ENCODE measurements around the gene ZFHX2.

Gene ZFHX2

DNA sequence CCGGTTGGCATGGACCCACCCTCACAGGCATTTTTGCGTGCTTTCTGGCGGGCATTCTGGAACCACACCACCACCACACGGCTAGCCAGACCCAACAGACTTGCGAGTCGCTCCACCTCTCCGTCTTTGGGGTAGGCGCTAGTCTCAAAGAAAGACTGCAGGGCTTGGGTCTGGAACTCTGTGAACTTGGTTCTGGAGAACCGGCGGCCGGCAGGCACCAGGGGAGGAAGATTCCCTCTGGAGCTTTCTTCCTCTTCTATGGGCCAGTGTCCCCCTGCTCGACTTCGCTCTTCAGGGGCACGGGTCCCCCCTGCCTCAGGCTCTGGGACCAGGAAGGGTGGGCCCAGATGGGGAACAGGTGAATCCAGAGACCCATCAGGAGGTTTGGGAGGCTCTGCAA lies 26.6 kb downstream of the ZFHX2 start:
- peaks cover 21% of the 10 kb centered on the region for H3K4me1 ChIP-seq (ENCODE audit: control insufficient read depth, insufficient read depth, low read length)
- no peak overlapping the region for H3K4me3 ChIP-seq (ENCODE audit: low read depth, low read length)
- no peaks in the 10 kb centered on the region for H3K27me3 ChIP-seq (ENCODE audit: control insufficient read depth, insufficient read depth, low read length)
- no peaks in the 10 kb centered on the region for H3K9me3 ChIP-seq (ENCODE audit: control insufficient read depth, insufficient read depth, low read depth, low read length)
- no peak overlapping the region for H3K9ac ChIP-seq (ENCODE audit: low read length)
- H3K36me3 ChIP-seq (ENCODE audit: control insufficient read depth, insufficient read depth, low read length) = peaks cover 40% of the 10 kb centered on the region
- no peak overlapping the region for H3K27ac ChIP-seq (ENCODE audit: low read depth, low read length)

DNA sequence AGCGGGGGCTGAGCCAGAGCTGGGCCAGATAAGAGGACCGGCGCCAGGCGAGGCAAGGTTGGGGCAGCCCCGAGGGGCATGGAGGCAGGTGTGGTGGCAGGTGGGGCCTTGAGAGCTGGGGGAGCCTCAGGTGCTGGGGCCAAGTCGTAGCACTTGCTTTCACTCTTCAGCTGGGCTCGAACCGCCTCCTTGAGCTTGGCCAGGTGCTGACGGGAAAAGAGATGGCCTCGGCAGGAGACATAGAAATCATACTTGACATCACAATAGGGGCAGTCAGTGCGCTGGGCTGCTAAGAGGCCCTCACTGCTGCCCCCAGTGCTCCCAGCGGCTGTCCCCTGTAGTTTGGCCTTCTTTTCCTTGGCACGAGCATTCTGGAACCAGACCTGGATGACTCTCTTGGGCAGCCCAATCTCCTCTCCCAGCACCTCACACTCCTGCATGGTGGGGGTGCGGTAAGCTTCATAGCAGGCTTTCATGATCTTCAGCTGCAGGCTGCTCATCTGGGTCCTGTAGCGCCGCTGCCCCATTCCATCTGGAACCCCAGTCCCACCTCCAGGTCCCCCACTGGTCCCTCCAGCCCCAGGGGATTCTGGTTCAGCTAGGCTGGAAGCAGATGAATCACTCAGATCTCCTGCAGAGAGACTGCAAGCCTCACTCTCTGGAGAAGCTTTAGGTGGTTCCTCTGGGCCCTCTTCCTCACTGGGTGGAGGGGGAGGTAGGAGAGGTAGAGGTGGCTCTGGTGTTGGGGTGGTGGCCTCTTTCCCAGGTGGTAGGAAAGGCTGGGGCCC lies 28.1 kb downstream of the ZFHX2 start:
- H3K9ac ChIP-seq (ENCODE audit: low read length) = no peak overlapping the region
- no peaks in the 10 kb centered on the region for H3K27me3 ChIP-seq (ENCODE audit: control insufficient read depth, insufficient read depth, low read length)
- H3K9me3 ChIP-seq (ENCODE audit: control insufficient read depth, insufficient read depth, low read depth, low read length) = no peaks in the 10 kb centered on the region
- H3K36me3 ChIP-seq (ENCODE audit: control insufficient read depth, insufficient read depth, low read length) = peaks cover 29% of the 10 kb centered on the region
- no peak overlapping the region for H3K27ac ChIP-seq (ENCODE audit: low read depth, low read length)
- H3K4me3 ChIP-seq (ENCODE audit: low read depth, low read length) = no peak overlapping the region
- peaks cover 28% of the 10 kb centered on the region for H3K4me1 ChIP-seq (ENCODE audit: control insufficient read depth, insufficient read depth, low read length)

DNA sequence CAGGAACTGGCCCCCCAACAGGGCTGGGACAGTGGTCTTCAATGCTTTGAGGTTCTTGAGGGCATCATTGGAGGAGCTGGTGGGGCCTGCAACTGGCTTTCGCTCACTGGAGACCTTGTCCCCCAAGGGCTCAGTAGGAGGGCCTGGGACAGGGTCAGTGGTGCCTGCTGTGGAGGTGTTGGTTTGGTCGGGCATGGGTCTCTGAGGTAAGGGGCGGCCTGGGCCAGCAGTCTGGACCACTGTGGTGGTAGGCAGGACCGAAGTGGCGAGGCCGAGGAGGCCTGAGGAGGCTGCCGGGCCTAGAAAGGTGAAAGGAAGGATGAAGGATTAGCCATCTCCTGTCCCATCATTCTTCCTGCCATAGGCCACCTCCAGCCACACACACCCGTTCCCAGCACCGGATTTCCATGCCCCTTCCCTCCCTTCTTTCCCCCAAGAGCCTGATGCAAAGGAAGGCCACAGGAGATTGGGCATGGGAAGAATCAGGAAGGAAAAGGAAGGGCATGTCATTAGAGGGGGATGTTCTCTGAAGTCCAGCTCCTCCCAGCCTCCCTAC lies 28.8 kb downstream of the ZFHX2 start:
- H3K27me3 ChIP-seq (ENCODE audit: control insufficient read depth, insufficient read depth, low read length) = no peaks in the 10 kb centered on the region
- H3K36me3 ChIP-seq (ENCODE audit: control insufficient read depth, insufficient read depth, low read length) = peaks cover 29% of the 10 kb centered on the region
- H3K9me3 ChIP-seq (ENCODE audit: control insufficient read depth, insufficient read depth, low read depth, low read length) = no peaks in the 10 kb centered on the region
- H3K4me1 ChIP-seq (ENCODE audit: control insufficient read depth, insufficient read depth, low read length) = peaks cover 26% of the 10 kb centered on the region
- no peak overlapping the region for H3K9ac ChIP-seq (ENCODE audit: low read length)
- H3K4me3 ChIP-seq (ENCODE audit: low read depth, low read length) = no peak overlapping the region
- H3K27ac ChIP-seq (ENCODE audit: low read depth, low read length) = no peak overlapping the region

DNA sequence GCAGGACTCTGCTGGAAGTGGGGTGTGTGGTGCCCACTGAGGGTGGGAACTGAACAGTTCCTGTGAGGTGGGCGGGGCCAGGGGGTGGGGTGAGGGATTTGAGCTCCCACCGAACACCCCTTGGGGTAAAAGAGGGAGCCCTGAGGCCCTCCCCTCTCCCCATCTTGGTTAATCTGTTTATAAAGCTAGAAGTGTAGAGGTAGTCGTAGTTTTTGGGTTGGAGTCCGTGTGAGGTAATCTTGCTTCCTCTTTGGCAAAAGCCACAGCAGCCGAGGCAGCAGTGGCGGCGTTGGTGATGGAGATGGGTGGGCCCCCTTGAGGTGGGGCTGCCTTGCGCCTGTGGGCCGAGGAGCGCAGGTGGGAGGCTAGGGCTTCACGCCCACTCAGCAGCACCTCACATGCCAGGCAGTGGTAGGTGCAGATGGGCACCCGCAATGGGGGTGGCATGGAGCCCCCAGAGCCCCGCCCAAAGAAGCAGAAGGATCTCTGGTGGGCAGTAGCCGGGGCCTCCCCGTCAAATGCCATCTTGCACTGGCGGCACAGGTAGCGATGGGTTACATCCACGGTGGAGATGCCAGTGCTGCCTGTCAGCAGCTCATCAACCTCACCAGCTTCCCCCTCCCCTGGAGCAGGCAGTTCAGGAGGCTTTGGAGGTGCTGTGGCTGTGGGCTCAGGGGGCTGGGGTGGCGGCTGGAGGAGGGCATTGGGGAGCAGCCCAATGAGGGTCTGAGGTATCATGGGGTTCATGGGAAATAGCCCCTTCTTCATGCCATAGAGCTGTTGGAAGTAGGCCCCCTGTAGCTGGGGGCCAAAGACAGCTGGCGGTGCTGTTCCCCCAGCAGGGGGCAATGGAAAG lies 29.6 kb downstream of the ZFHX2 start:
- peaks cover 22% of the 10 kb centered on the region; the same call in 1 of the 2 replicates for H3K36me3 ChIP-seq (ENCODE audit: control insufficient read depth, insufficient read depth, low read length)
- no peak overlapping the region for H3K27ac ChIP-seq (ENCODE audit: low read depth, low read length)
- no peak overlapping the region for H3K4me3 ChIP-seq (ENCODE audit: low read depth, low read length)
- H3K9ac ChIP-seq (ENCODE audit: low read length) = no peak overlapping the region
- H3K9me3 ChIP-seq (ENCODE audit: control insufficient read depth, insufficient read depth, low read depth, low read length) = no peaks in the 10 kb centered on the region
- no peaks in the 10 kb centered on the region for H3K27me3 ChIP-seq (ENCODE audit: control insufficient read depth, insufficient read depth, low read length)
- H3K4me1 ChIP-seq (ENCODE audit: control insufficient read depth, insufficient read depth, low read length) = peaks cover 26% of the 10 kb centered on the region

DNA sequence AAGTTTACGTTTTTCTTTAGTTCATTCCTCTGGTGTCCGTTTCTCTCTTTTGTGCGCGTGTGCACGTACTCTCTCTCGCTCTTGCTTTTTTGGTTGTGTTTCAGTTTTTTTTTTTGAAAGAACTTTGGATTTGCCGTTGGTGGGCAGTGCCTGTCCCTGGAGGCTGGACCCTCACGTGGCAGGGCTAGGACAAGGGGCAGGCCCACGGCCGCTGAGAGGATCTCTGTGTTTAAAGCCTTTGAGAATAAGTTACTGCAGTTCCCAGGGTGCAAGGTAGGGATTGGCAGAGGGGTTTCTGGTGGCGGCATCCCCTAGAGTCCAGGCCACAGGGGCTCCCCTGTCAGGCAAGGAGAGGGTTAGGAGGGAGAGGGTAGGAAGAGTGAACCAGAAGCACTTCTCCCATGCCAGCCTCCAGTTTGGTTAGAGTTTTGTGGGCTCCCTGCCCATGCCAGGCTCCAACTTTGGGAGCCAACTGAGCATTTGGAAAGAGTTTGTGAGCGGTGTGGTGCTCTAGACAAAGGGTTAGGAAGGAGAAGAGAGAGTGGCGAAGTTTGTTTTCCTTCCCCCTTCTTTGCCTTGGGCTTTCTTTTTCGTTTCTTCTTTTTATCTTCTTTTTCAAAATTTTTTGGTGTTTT lies 30.5 kb downstream of the ZFHX2 start:
- peaks cover 12% of the 10 kb centered on the region; the same call in 1 of the 2 replicates for H3K36me3 ChIP-seq (ENCODE audit: control insufficient read depth, insufficient read depth, low read length)
- no peak overlapping the region for H3K4me3 ChIP-seq (ENCODE audit: low read depth, low read length)
- H3K9ac ChIP-seq (ENCODE audit: low read length) = no peak overlapping the region
- H3K27me3 ChIP-seq (ENCODE audit: control insufficient read depth, insufficient read depth, low read length) = no peaks in the 10 kb centered on the region
- no peaks in the 10 kb centered on the region for H3K9me3 ChIP-seq (ENCODE audit: control insufficient read depth, insufficient read depth, low read depth, low read length)
- no peak overlapping the region for H3K27ac ChIP-seq (ENCODE audit: low read depth, low read length)
- peaks cover 26% of the 10 kb centered on the region for H3K4me1 ChIP-seq (ENCODE audit: control insufficient read depth, insufficient read depth, low read length)

DNA sequence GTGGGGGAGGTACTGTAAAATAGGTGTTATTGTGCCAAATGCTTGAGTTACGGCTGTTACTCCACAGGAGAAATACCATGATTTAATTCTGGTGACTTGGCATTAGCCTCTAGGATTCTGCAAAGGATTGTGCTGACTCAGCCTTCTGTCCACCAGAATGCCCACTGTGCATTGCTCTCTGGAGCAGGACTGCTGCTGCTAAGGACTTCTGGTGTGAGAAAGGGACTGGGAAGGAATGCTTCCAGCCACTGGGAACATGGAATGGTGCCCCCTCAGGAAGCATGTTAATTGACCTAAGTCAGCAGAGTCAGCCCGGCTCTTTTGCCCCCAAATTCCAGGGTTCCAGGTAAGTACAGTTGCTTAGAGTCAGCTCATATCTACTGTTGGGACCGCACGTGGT lies 32.9 kb downstream of the ZFHX2 start:
- Histone ChIP-seq H3K9me3 (ENCODE audit: control insufficient read depth, insufficient read depth, low read depth, low read length) (no peaks in the 10 kb centered on the region), H3K4me1 (ENCODE audit: control insufficient read depth, insufficient read depth, low read length) (peaks cover 21% of the 10 kb centered on the region), H3K36me3 (ENCODE audit: control insufficient read depth, insufficient read depth, low read length) (0 out of 2 replicates have a peak, but pooled peaks cover 3% of the 10 kb centered on the region), H3K9ac (ENCODE audit: low read length) (no peak overlapping the region), H3K4me3 (ENCODE audit: low read depth, low read length) (no peak overlapping the region), H3K27ac (ENCODE audit: low read depth, low read length) (no peak overlapping the region), H3K27me3 (ENCODE audit: control insufficient read depth, insufficient read depth, low read length) (no peaks in the 10 kb centered on the region)

DNA sequence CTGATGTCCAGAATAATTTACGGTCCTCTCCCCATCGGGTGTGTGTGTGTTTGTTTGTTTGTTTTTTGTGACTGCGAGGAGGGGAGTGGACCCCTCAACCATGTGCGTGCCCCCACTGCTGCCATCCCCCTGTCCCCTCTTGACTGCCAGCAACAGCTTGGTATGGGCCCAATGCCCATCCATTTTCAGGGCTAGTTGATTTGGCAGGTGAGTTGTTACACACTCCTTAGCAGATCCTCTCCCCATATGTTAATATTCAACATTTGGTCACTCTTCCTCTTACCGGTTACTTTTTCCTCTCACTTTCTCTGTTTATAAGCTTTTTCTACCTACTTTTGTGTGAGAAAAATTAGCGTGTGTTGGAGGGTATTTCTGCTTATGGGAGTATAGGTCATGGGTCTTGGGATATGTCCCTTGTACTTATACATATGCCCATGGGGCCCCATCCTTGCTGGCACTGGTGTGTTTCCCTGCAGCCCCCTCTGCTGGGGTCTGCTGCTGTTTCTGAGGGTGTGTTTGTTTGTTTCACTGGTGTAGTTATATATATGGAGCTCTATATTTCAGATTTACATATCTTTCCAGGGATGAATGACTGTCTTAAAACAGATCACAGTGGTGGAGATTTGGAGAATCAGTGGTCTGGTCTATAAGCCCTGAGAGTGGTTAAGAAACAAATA lies 33.8 kb downstream of the ZFHX2 start:
- Histone ChIP-seq H3K4me1 (ENCODE audit: control insufficient read depth, insufficient read depth, low read length) (peaks cover 16% of the 10 kb centered on the region), H3K4me3 (ENCODE audit: low read depth, low read length) (no peak overlapping the region), H3K36me3 (ENCODE audit: control insufficient read depth, insufficient read depth, low read length) (no peaks in the 10 kb centered on the region), H3K27me3 (ENCODE audit: control insufficient read depth, insufficient read depth, low read length) (no peaks in the 10 kb centered on the region), H3K27ac (ENCODE audit: low read depth, low read length) (no peak overlapping the region), H3K9ac (ENCODE audit: low read length) (no peak overlapping the region), H3K9me3 (ENCODE audit: control insufficient read depth, insufficient read depth, low read depth, low read length) (no peaks in the 10 kb centered on the region)

DNA sequence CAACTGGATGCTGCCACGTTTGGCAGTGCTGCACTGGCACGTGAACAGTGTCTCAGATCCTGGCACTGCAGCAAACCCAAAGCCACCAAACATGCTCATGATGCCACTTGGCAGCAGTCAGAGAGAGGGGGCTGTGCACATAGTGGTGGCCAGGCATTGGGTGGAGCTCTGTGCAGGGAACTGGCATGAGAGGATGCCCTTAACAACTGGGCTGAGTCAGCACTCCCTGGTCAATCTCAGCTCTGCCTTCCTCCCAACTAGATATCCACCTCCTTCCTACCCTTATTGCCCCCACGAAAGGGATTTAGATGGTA lies 37.0 kb downstream of the ZFHX2 start:
- H3K9me3 ChIP-seq (ENCODE audit: control insufficient read depth, insufficient read depth, low read depth, low read length) = no peaks in the 10 kb centered on the region
- no peaks in the 10 kb centered on the region for H3K27me3 ChIP-seq (ENCODE audit: control insufficient read depth, insufficient read depth, low read length)
- H3K4me1 ChIP-seq (ENCODE audit: control insufficient read depth, insufficient read depth, low read length) = peaks cover 11% of the 10 kb centered on the region
- no peak overlapping the region for H3K27ac ChIP-seq (ENCODE audit: low read depth, low read length)
- H3K9ac ChIP-seq (ENCODE audit: low read length) = no peak overlapping the region
- H3K36me3 ChIP-seq (ENCODE audit: control insufficient read depth, insufficient read depth, low read length) = no peaks in the 10 kb centered on the region
- H3K4me3 ChIP-seq (ENCODE audit: low read depth, low read length) = no peak overlapping the region

DNA sequence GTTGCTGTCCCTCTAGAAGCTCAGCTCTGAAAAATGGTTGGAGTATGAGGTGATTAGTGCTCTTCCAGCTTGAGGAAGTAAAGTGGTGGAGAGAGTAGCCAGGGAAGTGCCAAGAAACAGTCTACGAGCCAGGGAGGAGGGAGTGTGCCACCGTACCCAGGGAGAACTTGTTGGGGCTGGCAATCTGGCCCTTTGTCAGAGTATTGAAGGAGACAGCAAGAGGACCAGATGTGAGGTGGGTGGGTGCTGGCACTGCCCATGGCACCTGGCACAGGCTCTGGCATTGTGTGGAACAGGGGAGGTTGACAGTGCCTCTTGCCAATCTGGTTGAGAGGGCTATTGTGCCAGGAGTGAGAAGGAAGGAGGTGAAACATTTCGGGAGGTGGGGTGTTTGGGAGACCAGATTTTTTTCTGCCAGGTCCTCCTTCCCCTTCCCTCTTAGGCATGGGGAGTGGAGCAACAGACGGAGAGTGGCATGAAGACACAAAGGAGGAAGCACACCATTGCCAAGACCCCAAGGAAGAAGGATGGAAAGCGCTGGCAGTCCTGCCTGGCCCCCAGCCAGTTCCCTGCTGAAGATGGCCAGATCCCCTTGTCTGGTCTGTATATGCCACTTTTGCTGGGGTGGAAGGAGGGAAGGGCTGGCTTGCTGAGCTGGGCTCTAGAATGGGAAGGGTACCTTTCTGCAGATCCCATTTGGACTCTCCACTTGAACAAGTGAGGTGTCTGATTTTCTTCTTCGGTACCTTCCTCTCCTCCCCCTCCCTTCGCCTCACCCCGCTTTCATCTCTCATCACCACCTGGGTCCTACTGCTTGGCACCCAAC lies 37.5 kb downstream of the ZFHX2 start:
- H3K27me3 ChIP-seq (ENCODE audit: control insufficient read depth, insufficient read depth, low read length) = no peaks in the 10 kb centered on the region
- no peaks in the 10 kb centered on the region for H3K36me3 ChIP-seq (ENCODE audit: control insufficient read depth, insufficient read depth, low read length)

More for the DNA sequence above, 37.5 kb downstream of the ZFHX2 start:
- H3K4me1 ChIP-seq (ENCODE audit: control insufficient read depth, insufficient read depth, low read length) = peaks cover 11% of the 10 kb centered on the region
- H3K9me3 ChIP-seq (ENCODE audit: control insufficient read depth, insufficient read depth, low read depth, low read length) = no peaks in the 10 kb centered on the region
- no peak overlapping the region for H3K27ac ChIP-seq (ENCODE audit: low read depth, low read length)
- no peak overlapping the region for H3K9ac ChIP-seq (ENCODE audit: low read length)
- no peak overlapping the region for H3K4me3 ChIP-seq (ENCODE audit: low read depth, low read length)

Measured in HUES6 (cell line).